Neural cell (in vitro differentiated cells): ENCODE results near the gene LRRC18.

Source experiments
- EP300 ChIP-seq: fragments of 450-650 bp; conservative IDR thresholded peaks from 2 replicates; pipeline ENCODE4 v1.6.1; 2014; ENCODE audit warnings: antibody characterized with exemption, mild to moderate bottlenecking, moderate library complexity; ENCODE audit not compliant: poor library complexity, severe bottlenecking
- EZH2 ChIP-seq: fragments of 200-600, 300-800 bp; shearing (Covaris generic), sonication (generic); IDR thresholded peaks from 2 replicates; pipeline ENCODE4 v1.6.1; 2014; ENCODE audit warnings: antibody characterized with exemption, low read length, borderline replicate concordance, mild to moderate bottlenecking; ENCODE audit not compliant: insufficient read depth, poor library complexity, severe bottlenecking
- MXI1 ChIP-seq: fragments of 450-650 bp; conservative IDR thresholded peaks from 2 replicates; pipeline ENCODE4 v1.6.1; 2014; ENCODE audit warnings: antibody characterized with exemption, mild to moderate bottlenecking; ENCODE audit not compliant: poor library complexity, severe bottlenecking
- POLR2AphosphoS5 ChIP-seq: IDR thresholded peaks from 2 replicates; pipeline ENCODE4 v1.6.1; 2012
- SMC3 ChIP-seq: fragments of 450-650 bp; conservative IDR thresholded peaks from 2 replicates; pipeline ENCODE4 v1.6.1; 2014; ENCODE audit warnings: antibody characterized with exemption, mild to moderate bottlenecking, moderate library complexity; ENCODE audit not compliant: poor library complexity
- TAF1 ChIP-seq: IDR thresholded peaks from 2 replicates; pipeline ENCODE4 v1.6.1; 2012; ENCODE audit warnings: low read depth
- TF ChIP-seq, protein P1 (sequence below): IDR thresholded peaks from 2 replicates; pipeline ENCODE4 v1.6.1; 2012; ENCODE audit warnings: borderline replicate concordance
- TF ChIP-seq, protein P2 (sequence below): fragments of 450-650 bp; IDR thresholded peaks from 2 replicates; pipeline ENCODE4 v1.5.1; 2014; ENCODE audit warnings: antibody characterized with exemption, mild to moderate bottlenecking, moderate library complexity; ENCODE audit not compliant: poor library complexity, severe bottlenecking

DNA sequence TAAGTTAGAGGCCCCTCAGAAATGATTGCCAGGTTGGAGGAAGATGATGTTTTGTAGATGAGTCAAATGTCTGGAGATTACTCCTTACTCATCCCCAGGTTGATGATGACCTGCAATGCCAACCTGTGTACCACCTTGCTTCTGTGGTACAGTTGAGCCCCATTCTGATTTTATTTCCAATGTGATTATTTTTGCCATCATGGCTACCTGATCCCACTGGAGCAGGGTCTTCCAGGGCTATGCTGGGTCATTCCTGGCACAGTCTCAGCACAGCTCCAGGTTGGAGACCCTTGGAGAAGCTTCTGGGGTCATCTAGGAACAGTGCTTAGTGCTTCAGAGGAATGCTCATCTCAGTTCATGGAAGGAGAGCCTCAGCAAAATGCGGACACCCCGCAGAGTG lies 34.3 kb downstream of the LRRC18 start:
- TF ChIP-seq, protein P1, sequence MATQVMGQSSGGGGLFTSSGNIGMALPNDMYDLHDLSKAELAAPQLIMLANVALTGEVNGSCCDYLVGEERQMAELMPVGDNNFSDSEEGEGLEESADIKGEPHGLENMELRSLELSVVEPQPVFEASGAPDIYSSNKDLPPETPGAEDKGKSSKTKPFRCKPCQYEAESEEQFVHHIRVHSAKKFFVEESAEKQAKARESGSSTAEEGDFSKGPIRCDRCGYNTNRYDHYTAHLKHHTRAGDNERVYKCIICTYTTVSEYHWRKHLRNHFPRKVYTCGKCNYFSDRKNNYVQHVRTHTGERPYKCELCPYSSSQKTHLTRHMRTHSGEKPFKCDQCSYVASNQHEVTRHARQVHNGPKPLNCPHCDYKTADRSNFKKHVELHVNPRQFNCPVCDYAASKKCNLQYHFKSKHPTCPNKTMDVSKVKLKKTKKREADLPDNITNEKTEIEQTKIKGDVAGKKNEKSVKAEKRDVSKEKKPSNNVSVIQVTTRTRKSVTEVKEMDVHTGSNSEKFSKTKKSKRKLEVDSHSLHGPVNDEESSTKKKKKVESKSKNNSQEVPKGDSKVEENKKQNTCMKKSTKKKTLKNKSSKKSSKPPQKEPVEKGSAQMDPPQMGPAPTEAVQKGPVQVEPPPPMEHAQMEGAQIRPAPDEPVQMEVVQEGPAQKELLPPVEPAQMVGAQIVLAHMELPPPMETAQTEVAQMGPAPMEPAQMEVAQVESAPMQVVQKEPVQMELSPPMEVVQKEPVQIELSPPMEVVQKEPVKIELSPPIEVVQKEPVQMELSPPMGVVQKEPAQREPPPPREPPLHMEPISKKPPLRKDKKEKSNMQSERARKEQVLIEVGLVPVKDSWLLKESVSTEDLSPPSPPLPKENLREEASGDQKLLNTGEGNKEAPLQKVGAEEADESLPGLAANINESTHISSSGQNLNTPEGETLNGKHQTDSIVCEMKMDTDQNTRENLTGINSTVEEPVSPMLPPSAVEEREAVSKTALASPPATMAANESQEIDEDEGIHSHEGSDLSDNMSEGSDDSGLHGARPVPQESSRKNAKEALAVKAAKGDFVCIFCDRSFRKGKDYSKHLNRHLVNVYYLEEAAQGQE: no peak
- TF ChIP-seq, protein P2, sequence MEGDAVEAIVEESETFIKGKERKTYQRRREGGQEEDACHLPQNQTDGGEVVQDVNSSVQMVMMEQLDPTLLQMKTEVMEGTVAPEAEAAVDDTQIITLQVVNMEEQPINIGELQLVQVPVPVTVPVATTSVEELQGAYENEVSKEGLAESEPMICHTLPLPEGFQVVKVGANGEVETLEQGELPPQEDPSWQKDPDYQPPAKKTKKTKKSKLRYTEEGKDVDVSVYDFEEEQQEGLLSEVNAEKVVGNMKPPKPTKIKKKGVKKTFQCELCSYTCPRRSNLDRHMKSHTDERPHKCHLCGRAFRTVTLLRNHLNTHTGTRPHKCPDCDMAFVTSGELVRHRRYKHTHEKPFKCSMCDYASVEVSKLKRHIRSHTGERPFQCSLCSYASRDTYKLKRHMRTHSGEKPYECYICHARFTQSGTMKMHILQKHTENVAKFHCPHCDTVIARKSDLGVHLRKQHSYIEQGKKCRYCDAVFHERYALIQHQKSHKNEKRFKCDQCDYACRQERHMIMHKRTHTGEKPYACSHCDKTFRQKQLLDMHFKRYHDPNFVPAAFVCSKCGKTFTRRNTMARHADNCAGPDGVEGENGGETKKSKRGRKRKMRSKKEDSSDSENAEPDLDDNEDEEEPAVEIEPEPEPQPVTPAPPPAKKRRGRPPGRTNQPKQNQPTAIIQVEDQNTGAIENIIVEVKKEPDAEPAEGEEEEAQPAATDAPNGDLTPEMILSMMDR: no peak
- TF ChIP-seq EZH2: no peak
- no peak for TF ChIP-seq EP300
- TF ChIP-seq POLR2AphosphoS5: no peak
- no peak for TF ChIP-seq SMC3
- no peak for TF ChIP-seq MXI1
- no peak for TF ChIP-seq TAF1
